HG02588 (cell line): ENCODE results near the gene BTN3A1.

Experiments used
- ATAC-seq: cut with Tn5 transposase; IDR thresholded peaks from one replicate; pipeline ENCODE4 v1.9.1; 2021; ENCODE audit warnings: mild to moderate bottlenecking, moderate library complexity; ENCODE audit not compliant: unreplicated experiment

Gene BTN3A1

GRCh38 chr6:26379292-26379691 is 22.8 kb upstream of the BTN3A1 start:
- ATAC-seq: no peak

- no peak for ATAC-seq
Observed at GRCh38 chr6:26379740-26380139, 22.3 kb upstream of the BTN3A1 start.

GRCh38 chr6:26380256-26380655 is 21.8 kb upstream of the BTN3A1 start:
- no peak for ATAC-seq

GRCh38 chr6:26382121-26382520 is 20.0 kb upstream of the BTN3A1 start:
- ATAC-seq: no peak

GRCh38 chr6:26383624-26384417 is 18.3 kb upstream of the BTN3A1 start:
- ATAC-seq: no peak

GRCh38 chr6:26385734-26386125 is 16.3 kb upstream of the BTN3A1 start:
- no peak for ATAC-seq

- no peak for ATAC-seq
Observed at GRCh38 chr6:26387565-26387964, 14.5 kb upstream of the BTN3A1 start.

GRCh38 chr6:26388014-26388413 is 14.1 kb upstream of the BTN3A1 start:
- ATAC-seq: no peak

- ATAC-seq: no peak
Observed at GRCh38 chr6:26388441-26388840, 13.6 kb upstream of the BTN3A1 start.

GRCh38 chr6:26389349-26389894 is 12.7 kb upstream of the BTN3A1 start:
- ATAC-seq: no peak

- ATAC-seq: no peak
Observed at GRCh38 chr6:26390531-26390930, 11.5 kb upstream of the BTN3A1 start.

GRCh38 chr6:26392932-26393636 is 9.0 kb upstream of the BTN3A1 start:
- ATAC-seq: no peak

GRCh38 chr6:26394289-26394688 is 7.8 kb upstream of the BTN3A1 start:
- ATAC-seq: no peak

GRCh38 chr6:26398555-26398954 is 3.5 kb upstream of the BTN3A1 start:
- ATAC-seq: no peak

- ATAC-seq: no peak
Observed at GRCh38 chr6:26400626-26401025, 1.4 kb upstream of the BTN3A1 start.

GRCh38 chr6:26401389-26401986 is 587 bp upstream of the BTN3A1 start:
- ATAC-seq: no peak

GRCh38 chr6:26403893-26404292 is 1.8 kb downstream of the BTN3A1 start:
- no peak for ATAC-seq

- ATAC-seq: no peak
Observed at GRCh38 chr6:26404546-26404945, 2.5 kb downstream of the BTN3A1 start.

- ATAC-seq: no peak
Observed at GRCh38 chr6:26408828-26409730, 7.0 kb downstream of the BTN3A1 start.

- no peak for ATAC-seq
Observed at GRCh38 chr6:26411751-26412150, 9.7 kb downstream of the BTN3A1 start.

GRCh38 chr6:26412228-26412627 is 10.2 kb downstream of the BTN3A1 start:
- no peak for ATAC-seq
